Measurements from ENCODE around the gene SPATA33.

GRCh38 chr16:89712274-89712781 is 54.7 kb downstream of the SPATA33 start:
- TF ChIP-seq, protein P1, sequence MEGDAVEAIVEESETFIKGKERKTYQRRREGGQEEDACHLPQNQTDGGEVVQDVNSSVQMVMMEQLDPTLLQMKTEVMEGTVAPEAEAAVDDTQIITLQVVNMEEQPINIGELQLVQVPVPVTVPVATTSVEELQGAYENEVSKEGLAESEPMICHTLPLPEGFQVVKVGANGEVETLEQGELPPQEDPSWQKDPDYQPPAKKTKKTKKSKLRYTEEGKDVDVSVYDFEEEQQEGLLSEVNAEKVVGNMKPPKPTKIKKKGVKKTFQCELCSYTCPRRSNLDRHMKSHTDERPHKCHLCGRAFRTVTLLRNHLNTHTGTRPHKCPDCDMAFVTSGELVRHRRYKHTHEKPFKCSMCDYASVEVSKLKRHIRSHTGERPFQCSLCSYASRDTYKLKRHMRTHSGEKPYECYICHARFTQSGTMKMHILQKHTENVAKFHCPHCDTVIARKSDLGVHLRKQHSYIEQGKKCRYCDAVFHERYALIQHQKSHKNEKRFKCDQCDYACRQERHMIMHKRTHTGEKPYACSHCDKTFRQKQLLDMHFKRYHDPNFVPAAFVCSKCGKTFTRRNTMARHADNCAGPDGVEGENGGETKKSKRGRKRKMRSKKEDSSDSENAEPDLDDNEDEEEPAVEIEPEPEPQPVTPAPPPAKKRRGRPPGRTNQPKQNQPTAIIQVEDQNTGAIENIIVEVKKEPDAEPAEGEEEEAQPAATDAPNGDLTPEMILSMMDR (IDR thresholded peaks at IDR 0.05), result no peak
- TF ChIP-seq POLR2A (IDR thresholded peaks at IDR 0.05), result no peak

All from uterus (tissue), 2 donors.